Suprapubic skin (tissue), 4 donors: ENCODE measurements around the gene STK24. TPM values are rescaled to one million over a fixed set of nuclear protein-coding genes. Genes with fewer than 3 reads are reported as not detected.
A peak's percentile ranks its signal among the peaks of the same experiment; 100 is the strongest.

Experiments
- DNase-seq, 2 donors: peaks; one replicate each; pipeline ENCODE4 v3.0.0-alpha.2; 2019; ENCODE audit warnings: low spot score in 2 of 2
- H3K27ac ChIP-seq: fragments of 200-600 bp; sonication (generic); one replicate; pipeline ENCODE4 v1.5.1; 2019
- H3K27me3 ChIP-seq: fragments of 200-600 bp; sonication (generic); one replicate; pipeline ENCODE4 v1.5.1; 2019
- H3K36me3 ChIP-seq: fragments of 200-600 bp; sonication (generic); one replicate; pipeline ENCODE4 v1.5.1; 2019
- H3K4me1 ChIP-seq: fragments of 200-600 bp; sonication (generic); one replicate; pipeline ENCODE4 v1.5.1; 2019
- H3K4me3 ChIP-seq: fragments of 200-600 bp; sonication (generic); one replicate; pipeline ENCODE4 v1.5.1; 2019; ENCODE audit warnings: mild to moderate bottlenecking
- H3K9me3 ChIP-seq: fragments of 200-600 bp; sonication (generic); one replicate; pipeline ENCODE4 v1.5.1; 2019
- EP300 ChIP-seq: sonication (generic); formaldehyde crosslinking; IDR thresholded peaks from one replicate; pipeline ENCODE4 v1.6.1; 2017; ENCODE audit warnings: antibody characterized with exemption
- POLR2A ChIP-seq, 2 donors: fragments of 450-650 bp; IDR thresholded peaks; one replicate each; pipeline ENCODE4 v1.6.1; 2017; ENCODE audit warnings: antibody characterized with exemption in 2 of 2, mild to moderate bottlenecking in 2 of 2, moderate library complexity in 2 of 2
- POLR2AphosphoS5 ChIP-seq, 3 donors: sonication (generic); formaldehyde crosslinking; IDR thresholded peaks; one replicate each; pipeline ENCODE4 v1.6.1; 2017; ENCODE audit warnings: antibody characterized with exemption in 3 of 3
- whole genome bisulfite sequencing: methylation state at CpG from one replicate; pipeline ENCODE4 v1.1.5; 2018; 5-methylcytosine and 5-hydroxymethylcytosine counted together
- total RNA-seq, 4 donors: library from RNA; depleted of rRNA; stranded (reverse); fragments of >200 nt; gene quantifications; one replicate each; pipeline ENCODE4 v1.1.0, GENCODE V29; 2016
- TF ChIP-seq, protein P1 (sequence below), 2 donors: fragments of 200-600 bp in 1 of 2; fragments of 450-650 bp in 1 of 2; sonication (generic) in 1 of 2; IDR thresholded peaks; one replicate each; pipeline ENCODE4 v1.5.1; 2016 to 2019; ENCODE audit warnings: antibody characterized with exemption in 2 of 2, mild to moderate bottlenecking in 1 of 2, moderate library complexity in 1 of 2

Gene STK24
- total RNA-seq, 4 donors from 2014 or later = 132 to 200 (median 176) TPM

DNA sequence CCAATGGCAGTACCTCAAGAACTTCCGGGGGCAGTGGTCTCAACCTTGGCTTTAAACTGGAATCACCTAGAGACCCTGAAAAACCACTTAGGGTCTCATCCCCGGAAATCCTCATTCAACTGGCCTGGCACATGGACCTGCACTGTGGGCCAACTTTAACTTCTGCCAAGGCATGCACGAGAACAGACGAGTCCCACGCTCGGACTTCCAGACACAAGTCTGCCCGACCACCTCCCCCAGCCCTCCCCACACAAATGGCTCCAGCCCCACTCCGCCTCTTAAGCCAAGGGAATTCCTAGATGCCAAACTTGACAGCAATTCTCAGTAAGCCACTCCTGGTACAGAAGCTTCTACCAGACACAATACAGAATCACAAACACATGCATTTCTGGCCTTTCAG lies 114.0 kb downstream of the STK24 start:
- H3K4me1 ChIP-seq = peaks cover 17% of the 10 kb centered on the region
- TF ChIP-seq POLR2AphosphoS5 (IDR thresholded peaks at IDR 0.05) (no peak), EP300 (no peak), POLR2A (IDR thresholded peaks at IDR 0.05) (no peak)
- TF ChIP-seq, protein P1, sequence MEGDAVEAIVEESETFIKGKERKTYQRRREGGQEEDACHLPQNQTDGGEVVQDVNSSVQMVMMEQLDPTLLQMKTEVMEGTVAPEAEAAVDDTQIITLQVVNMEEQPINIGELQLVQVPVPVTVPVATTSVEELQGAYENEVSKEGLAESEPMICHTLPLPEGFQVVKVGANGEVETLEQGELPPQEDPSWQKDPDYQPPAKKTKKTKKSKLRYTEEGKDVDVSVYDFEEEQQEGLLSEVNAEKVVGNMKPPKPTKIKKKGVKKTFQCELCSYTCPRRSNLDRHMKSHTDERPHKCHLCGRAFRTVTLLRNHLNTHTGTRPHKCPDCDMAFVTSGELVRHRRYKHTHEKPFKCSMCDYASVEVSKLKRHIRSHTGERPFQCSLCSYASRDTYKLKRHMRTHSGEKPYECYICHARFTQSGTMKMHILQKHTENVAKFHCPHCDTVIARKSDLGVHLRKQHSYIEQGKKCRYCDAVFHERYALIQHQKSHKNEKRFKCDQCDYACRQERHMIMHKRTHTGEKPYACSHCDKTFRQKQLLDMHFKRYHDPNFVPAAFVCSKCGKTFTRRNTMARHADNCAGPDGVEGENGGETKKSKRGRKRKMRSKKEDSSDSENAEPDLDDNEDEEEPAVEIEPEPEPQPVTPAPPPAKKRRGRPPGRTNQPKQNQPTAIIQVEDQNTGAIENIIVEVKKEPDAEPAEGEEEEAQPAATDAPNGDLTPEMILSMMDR (IDR thresholded peaks at IDR 0.05) = no peak
- no peaks in the 10 kb centered on the region for H3K9me3 ChIP-seq
- 63% methylated on average over 8 of the region's 8 CpGs for WGBS
- peak in 1 of 2 donors; percentile 49 for DNase-seq
- no peaks in the 10 kb centered on the region for H3K27me3 ChIP-seq
- H3K36me3 ChIP-seq = peaks cover 89% of the 10 kb centered on the region
- peak overlapping the region; percentile 17 for H3K27ac ChIP-seq
- no peak overlapping the region for H3K4me3 ChIP-seq

DNA sequence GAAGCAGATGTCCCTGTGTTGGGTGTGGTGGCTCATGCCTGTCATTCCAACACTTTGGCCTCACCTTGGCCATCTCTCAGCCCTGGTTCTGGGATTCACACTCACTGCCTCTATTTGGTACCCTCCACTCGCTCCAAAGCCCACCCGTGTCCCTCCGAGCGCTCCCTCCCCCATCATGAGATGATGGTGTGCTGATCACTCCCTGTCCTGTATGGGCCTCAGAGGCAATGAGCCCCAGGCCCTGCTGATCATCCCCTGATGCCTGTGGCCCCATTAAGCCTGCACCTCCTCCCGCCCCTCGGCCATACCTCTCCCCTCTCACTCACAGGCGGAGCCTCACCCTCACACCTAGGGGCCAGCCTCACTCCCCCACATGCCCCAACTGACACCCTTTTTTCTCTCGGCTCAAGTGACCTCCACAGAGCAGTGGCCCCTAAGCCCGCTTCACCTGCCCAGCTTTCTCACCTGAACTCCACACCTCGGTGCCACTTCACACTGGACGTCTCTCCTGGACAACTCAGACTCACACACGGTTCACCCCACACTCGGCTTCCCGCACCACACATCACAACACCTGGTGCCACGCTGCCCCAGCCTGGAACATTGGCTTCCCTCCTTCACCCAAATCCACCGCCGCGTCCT lies 114.5 kb downstream of the STK24 start:
- DNase-seq = peak in 1 of 2 donors; percentile 60
- WGBS = 89% methylated on average over 18 of the region's 18 CpGs
- Histone ChIP-seq H3K27me3 (no peaks in the 10 kb centered on the region), H3K4me3 (no peak overlapping the region), H3K9me3 (no peaks in the 10 kb centered on the region), H3K36me3 (peaks cover 89% of the 10 kb centered on the region), H3K27ac (peak overlapping the region; percentile 17), H3K4me1 (peaks cover 17% of the 10 kb centered on the region)
- TF ChIP-seq POLR2AphosphoS5 (IDR thresholded peaks at IDR 0.05) (no peak), EP300 (no peak), POLR2A (IDR thresholded peaks at IDR 0.05) (no peak)
- TF ChIP-seq, protein P1 (IDR thresholded peaks at IDR 0.05) = no peak

DNA sequence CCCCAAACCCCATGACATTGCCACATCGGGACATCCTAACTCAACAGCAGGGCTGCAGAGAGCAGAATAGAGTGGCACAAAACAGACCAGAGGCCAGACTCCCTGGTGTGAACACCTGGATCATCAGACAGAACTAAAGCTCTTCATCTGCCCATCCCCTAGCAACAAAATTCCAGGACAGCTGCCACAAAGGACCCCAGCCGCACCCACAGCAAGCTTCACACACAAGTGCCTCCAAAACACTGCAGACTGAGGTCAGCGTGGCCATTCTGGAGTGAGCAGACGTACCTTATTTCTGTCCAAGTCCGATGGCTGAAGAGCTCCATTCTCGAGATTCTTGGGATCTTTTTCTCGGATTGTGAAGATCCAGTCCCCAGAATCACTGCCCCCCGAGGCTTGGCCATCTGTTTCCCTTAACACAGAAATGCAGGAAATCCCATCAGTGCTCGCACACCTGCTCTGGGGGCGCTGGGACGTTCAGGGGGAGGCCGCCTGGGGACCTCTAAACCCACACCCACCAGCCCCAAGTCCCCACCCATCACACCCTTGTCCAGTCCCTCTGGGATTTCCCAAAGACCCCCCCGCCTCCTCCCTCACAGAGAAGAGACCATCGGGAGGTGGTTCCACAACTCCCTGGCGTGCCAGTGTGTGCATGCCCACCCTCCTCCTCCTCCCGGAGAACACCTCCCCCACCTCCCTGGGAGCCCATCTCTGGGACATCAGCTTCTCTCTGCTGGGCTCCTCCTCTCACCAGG lies 115.2 kb downstream of the STK24 start:
- Histone ChIP-seq H3K27me3 (no peaks in the 10 kb centered on the region), H3K4me1 (peaks cover 14% of the 10 kb centered on the region), H3K27ac (no peak overlapping the region), H3K4me3 (no peak overlapping the region), H3K36me3 (peaks cover 93% of the 10 kb centered on the region), H3K9me3 (no peaks in the 10 kb centered on the region)
- DNase-seq = peak in 1 of 2 donors; percentile 50
- WGBS = 87% methylated on average over 15 of the region's 16 CpGs
- no peak for TF ChIP-seq POLR2AphosphoS5 (IDR thresholded peaks at IDR 0.05)
- no peak for TF ChIP-seq POLR2A (IDR thresholded peaks at IDR 0.05)
- no peak for TF ChIP-seq EP300
- TF ChIP-seq, protein P1 (IDR thresholded peaks at IDR 0.05) = no peak

DNA sequence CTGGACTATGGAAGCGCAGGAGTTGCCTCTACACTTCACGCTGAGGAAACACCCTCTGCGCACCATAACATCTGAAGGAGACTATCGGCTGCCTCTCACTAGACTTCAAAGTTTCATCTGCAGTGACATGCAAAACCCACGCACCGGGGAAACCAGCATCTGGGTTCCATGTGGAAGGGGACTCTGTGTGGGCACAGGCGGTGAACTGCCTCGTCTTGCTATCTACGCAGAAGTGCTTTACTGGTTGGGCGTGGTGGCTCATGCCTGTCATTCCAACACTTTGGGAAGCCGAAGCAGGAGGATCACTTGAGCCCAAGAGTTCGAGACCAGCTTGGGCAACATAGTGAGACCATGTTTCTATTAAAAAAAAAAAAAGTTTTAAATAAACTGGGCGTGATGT lies 116.4 kb downstream of the STK24 start:
- DNase-seq = peak in 1 of 2 donors; percentile 58

More for the DNA sequence above, 116.4 kb downstream of the STK24 start:
- Histone ChIP-seq H3K4me3 (no peak overlapping the region), H3K9me3 (no peaks in the 10 kb centered on the region), H3K27me3 (no peaks in the 10 kb centered on the region), H3K36me3 (peaks cover 93% of the 10 kb centered on the region), H3K27ac (no peak overlapping the region), H3K4me1 (peaks cover 11% of the 10 kb centered on the region)
- TF ChIP-seq POLR2AphosphoS5 (IDR thresholded peaks at IDR 0.05) (no peak), POLR2A (IDR thresholded peaks at IDR 0.05) (no peak), EP300 (no peak)
- TF ChIP-seq, protein P1 (IDR thresholded peaks at IDR 0.05) = no peak
- 62% methylated on average over 13 of the region's 13 CpGs for WGBS
